ENCODE measurements around the gene PBX3.

- TF ChIP-seq CTCF (conservative IDR thresholded peaks at IDR 0.05; ENCODE audit: low read length) (no peak), EZH2phosphoT487 (IDR thresholded peaks at IDR 0.05; ENCODE audit: borderline replicate concordance, low read depth, low read length) (no peak)
Observed at GRCh38 chr9:125789196-125789595, 42.0 kb downstream of the PBX3 start.

Data from OCI-LY7 (cell line).